GM12801 (cell line): Measurements from ENCODE around the gene RALGAPB.

ENCODE experiments used
- TF ChIP-seq, protein P1 (sequence below): IDR thresholded peaks from one replicate; pipeline ENCODE4 v1.5.1; 2011; ENCODE audit warnings: control low read depth; ENCODE audit not compliant: insufficient read length; ENCODE audit errors: extremely low read depth

RALGAPB gene

DNA sequence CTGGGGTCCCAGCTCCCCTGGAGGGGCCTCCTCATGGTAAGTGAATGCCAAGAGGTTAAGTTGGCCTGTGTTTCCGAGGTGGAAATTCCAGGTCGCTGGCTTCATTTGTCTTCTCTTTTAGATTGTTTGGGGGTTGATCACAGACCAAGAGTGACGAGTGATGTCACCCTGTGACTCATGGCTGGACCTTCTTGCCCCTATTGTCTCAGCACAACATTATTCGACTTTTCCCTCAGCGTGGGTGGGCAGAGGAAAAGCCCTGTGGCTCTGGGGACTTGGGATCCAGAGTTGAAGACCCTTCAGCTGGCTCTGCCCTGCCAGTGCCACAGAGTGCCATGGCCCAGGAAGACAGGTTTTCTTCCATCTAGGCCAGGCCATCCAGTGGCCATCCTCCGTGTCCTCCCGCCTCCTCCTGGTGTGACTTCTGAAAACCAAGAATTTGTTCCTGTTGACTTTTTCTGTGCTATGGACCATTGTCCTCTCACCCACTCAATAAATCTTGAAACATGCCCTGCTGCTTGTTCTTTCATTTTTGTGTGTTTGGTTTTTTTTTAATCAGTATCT, 22.1 kb upstream of the RALGAPB start:
- TF ChIP-seq, protein P1, sequence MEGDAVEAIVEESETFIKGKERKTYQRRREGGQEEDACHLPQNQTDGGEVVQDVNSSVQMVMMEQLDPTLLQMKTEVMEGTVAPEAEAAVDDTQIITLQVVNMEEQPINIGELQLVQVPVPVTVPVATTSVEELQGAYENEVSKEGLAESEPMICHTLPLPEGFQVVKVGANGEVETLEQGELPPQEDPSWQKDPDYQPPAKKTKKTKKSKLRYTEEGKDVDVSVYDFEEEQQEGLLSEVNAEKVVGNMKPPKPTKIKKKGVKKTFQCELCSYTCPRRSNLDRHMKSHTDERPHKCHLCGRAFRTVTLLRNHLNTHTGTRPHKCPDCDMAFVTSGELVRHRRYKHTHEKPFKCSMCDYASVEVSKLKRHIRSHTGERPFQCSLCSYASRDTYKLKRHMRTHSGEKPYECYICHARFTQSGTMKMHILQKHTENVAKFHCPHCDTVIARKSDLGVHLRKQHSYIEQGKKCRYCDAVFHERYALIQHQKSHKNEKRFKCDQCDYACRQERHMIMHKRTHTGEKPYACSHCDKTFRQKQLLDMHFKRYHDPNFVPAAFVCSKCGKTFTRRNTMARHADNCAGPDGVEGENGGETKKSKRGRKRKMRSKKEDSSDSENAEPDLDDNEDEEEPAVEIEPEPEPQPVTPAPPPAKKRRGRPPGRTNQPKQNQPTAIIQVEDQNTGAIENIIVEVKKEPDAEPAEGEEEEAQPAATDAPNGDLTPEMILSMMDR = no peak

DNA sequence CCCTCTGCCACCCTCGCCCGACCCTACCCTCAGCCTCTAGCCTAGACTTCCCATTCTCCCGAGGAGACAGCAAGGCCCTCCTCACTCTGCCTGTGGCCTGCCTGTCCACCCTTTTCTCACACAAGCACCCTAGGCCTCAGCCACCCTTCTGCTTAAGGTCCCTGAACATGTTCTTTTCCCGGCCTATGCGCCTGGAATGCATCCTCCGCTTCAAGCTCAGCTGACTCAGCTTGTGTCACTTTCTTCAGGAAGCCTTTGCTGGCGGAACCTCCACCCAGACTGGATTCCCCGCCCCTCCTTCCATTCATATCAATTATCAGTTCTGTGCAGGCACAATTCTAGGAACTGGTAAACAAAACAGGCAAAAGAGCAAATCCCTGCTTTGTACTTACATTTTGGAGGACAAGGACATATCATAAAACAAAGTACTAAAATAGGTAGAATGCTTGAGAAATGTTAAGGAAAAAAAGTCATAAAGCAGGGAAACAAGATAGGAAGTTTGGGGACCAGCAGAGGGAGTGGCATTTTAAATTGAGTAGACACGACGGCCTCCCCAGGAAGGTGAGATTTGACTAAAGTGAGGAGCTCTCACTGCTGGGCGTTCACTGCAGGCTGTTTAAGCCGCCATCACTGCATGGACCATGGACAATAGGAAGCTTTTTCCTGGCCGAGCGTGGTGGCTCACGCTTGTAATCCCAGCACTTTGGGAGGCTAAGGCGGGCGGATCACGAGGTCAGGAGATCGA, 19.6 kb upstream of the RALGAPB start:
- TF ChIP-seq, protein P1 = no peak

DNA sequence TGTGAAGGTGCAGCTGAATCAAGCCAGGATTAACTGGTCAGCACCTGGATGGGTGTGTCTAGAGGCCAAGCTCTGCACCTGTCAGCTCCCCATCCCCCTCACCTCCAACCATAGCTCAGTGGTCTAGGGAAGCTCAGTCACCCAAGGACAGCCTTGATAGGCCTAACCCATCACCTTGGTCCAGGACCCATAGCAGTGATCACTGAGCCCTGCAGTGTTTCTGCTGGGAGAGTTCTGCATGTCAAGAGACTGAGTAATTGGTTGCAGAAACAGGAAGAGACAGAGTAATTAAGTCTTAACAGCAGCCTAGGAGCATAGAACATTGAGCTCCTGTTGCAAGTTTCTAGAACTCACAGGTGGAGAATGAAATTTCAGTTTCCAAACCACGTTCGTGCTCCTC, 18.7 kb upstream of the RALGAPB start:
- TF ChIP-seq, protein P1 = no peak

DNA sequence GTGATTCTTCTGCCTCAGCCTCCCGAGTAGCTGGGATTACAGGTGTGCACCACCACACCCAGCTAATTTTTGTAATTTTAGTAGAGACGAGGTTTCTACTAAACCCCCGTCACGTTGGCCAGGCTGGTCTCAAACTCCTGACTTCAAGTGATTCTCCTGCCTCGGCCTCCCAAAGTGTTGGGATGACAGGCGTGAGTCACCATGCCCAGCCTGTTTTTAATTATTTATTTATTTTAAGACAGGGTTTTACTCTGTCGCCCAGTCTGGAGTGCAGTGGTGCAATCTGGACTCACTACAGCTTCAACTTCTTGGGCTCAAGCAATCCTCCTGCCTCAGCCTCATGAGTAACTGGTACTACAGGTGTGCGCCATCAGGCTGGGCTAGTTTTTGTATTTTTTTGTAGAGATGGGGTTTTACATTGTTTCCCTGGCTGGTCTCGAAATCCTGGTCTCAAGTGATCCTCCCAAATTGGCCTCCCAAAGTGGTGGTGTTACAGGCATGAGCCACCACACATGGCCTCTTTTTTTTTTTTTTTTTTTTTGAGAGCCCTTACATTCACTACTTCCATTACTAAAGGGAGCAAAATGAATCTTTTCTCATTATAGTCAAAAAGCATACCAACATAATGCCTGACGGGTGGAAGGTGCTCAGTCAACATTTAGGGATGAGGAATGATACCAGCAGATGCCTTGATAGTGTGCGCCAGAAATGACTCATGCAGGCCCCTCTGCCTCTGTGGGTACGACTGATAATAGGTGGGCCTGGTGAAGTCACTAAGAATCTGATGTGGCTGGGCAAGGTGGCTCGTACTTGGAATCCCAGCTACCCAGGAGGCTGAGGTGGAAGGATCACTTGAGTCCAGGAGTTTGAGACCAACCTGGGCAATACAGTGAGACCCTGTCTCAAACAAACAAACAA, 17.8 kb upstream of the RALGAPB start:
- TF ChIP-seq, protein P1 = no peak

DNA sequence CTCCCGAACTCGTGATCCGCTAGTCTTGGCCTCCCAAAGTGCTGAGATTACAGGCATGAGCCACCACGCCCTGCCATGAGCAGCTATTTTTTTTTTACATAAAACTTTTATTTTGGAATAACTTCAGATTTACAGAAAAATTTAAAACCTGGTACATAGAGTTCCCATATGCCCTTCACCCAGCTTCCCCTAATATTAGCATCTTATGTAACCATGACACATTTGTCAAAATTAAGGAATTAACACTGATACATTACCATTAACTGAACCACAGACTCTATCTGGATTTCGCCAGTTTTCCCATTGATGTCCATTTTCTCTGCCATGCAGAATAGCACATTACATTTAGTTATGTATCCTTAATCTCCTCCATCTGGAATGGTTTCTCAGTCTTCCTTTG, 14.3 kb upstream of the RALGAPB start:
- TF ChIP-seq, protein P1 = no peak

DNA sequence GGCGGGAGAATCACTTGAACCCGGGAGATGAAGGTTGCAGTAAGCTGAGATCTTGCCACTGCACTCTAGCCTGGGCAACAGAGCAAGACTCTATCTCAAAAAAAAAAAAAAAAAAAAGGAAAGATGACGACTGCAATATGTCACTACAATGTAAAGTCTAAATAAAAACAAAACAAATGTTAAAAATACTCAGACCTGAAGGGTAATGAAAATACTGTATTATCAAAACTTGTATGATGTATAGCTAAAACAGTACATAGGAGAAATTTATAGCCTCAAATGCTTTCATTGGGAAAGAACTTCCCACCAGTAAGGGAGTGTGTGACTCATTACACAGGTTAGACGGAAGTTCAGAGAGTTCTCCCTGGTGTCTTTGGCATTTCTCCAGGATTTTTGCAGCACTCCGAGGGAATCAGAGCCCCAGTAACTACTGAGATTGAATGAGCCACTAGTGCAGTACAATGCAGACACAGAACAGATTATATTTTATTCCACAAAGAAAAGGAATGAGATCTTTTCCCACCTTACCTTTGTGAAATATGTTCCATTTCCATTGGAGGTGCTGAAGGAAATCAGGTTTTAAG, 12.5 kb upstream of the RALGAPB start:
- TF ChIP-seq, protein P1 = no peak

DNA sequence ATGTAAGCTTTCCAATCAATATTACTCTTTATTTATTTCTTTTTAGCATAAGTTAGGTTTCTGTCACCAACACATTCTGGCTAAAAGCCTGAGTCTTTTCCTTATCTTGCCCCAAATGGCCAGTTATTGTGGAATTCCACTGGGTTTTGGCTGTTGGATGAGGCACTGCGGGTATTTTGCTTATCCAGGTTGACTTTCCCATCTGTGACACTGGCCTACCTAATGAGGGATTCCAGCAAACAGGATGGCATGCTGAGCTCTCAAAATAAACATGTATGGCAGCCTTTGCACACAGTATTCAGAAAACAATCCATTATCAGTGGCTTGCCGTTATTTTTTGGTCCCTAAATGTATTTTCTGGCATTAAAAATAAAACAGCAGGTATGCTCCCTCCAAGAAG, 6.5 kb upstream of the RALGAPB start:
- TF ChIP-seq, protein P1 = no peak
